K562 (cell line): ENCODE measurements around the gene CYP11A1. TPM values are rescaled to one million over a fixed set of nuclear protein-coding genes. Genes with fewer than 3 reads are reported as not detected.
A peak's percentile ranks its signal among the peaks of the same experiment; 100 is the strongest.

Experiments
- ATAC-seq: fragments of 200-7000 bp; cut with Tn5 transposase; 3 replicates; pipeline ENCODE4 v1.9.1; 2020; ENCODE audit warnings: moderate library complexity
- BruUV-seq: library from RNA; stranded (reverse); fragments of 400-500 nt; replicated peaks from 2 replicates; lab custom pipeline; 2021; lab: Mats Ljungman, UMichigan
- CTCF ChIA-PET: fragments of 300-600 bp; formaldehyde crosslinking; extraction: SDS; loops from one replicate; lab custom pipeline; 2021; ENCODE audit warnings: low intra/inter-chr PET ratio; lab: Yijun Ruan, JAX
- POLR2A ChIA-PET: fragments of 300-600, 350-650 bp; sonication (Branson Sonifier 250); formaldehyde crosslinking; extraction: SDS; loops from one replicate; lab custom pipeline; 2021; ENCODE audit warnings: antibody characterized with exemption, inconsistent platforms; lab: Yijun Ruan, JAX
- DNase-seq, 4 experiments: peaks; one replicate each; pipeline versions ENCODE4 v3.0.0 to v3.0.0-alpha.2; 2011 to 2018; ENCODE audit warnings: low spot score in 3 of 4, mixed read lengths in 3 of 4; ENCODE audit errors: extremely low read depth in 1 of 4
- FAIRE-seq: peaks from 2 replicates; lab custom pipeline; 2011; peaks lifted over from hg19 to GRCh38; lab: Jason Lieb, UNC
- H2AFZ ChIP-seq: 2 replicates; pipeline ENCODE4 v1.6.0; 2011; ENCODE audit warnings: low read depth, low read length, control low read depth, inconsistent platforms
- H3K27ac ChIP-seq: fragments of 200-600 bp; 3 replicates; pipeline ENCODE4 v1.8.0; 2011; ENCODE audit warnings: low read depth, mild to moderate bottlenecking, control low read depth, inconsistent platforms, low read length, moderate library complexity, mixed read lengths; ENCODE audit errors: extremely low read depth
- H3K27me3 ChIP-seq, 2 experiments: fragments of 300-600 bp in 1 of 2; 2 replicates in 1 of 2; 3 replicates in 1 of 2; pipeline versions ENCODE4 v1.6.0 to v1.8.0; 2011; ENCODE audit warnings: inconsistent platforms in 2 of 2, low read length in 2 of 2, mild to moderate bottlenecking in 1 of 2, mixed read lengths in 1 of 2, moderate library complexity in 1 of 2; ENCODE audit not compliant: control insufficient read depth in 2 of 2, insufficient read depth in 2 of 2
- H3K36me3 ChIP-seq: fragments of 300-600 bp; 3 replicates; pipeline ENCODE4 v1.8.0; 2011; ENCODE audit warnings: mild to moderate bottlenecking, low read length, inconsistent platforms; ENCODE audit not compliant: control insufficient read depth, insufficient read depth
- H3K4me1 ChIP-seq, 2 experiments: fragments of 200-600 bp in 1 of 2; replicated peaks in 1 of 2; 2 replicates in 1 of 2; 3 replicates in 1 of 2; pipeline versions ENCODE4 v1.5.1 to v1.8.0; 2011; ENCODE audit warnings: inconsistent platforms in 2 of 2, low read length in 2 of 2, mild to moderate bottlenecking in 1 of 2, mixed read lengths in 1 of 2, moderate library complexity in 1 of 2; ENCODE audit not compliant: control insufficient read depth in 2 of 2, insufficient read depth in 2 of 2
- H3K4me2 ChIP-seq: 2 replicates; pipeline ENCODE4 v1.6.1; 2011; ENCODE audit warnings: low read length, control low read depth, inconsistent platforms, mixed read lengths; ENCODE audit not compliant: insufficient read depth
- H3K4me3 ChIP-seq: fragments of 200-600 bp; sonication (generic), shearing (Covaris generic); 2 replicates; pipeline ENCODE4 v1.5.1; 2016; ENCODE audit warnings: control low read depth, inconsistent platforms
- H3K79me2 ChIP-seq: fragments of 200-600 bp; 3 replicates; pipeline ENCODE4 v1.8.0; 2011; ENCODE audit warnings: low read length, inconsistent platforms; ENCODE audit not compliant: control insufficient read depth, insufficient read depth
- H3K9ac ChIP-seq, 2 experiments: 2 replicates each; pipeline versions ENCODE4 v1.6.0 to v1.6.1; 2011; ENCODE audit warnings: low read depth in 2 of 2, low read length in 2 of 2, control low read depth in 1 of 2, inconsistent platforms in 1 of 2, mild to moderate bottlenecking in 1 of 2, mixed read lengths in 1 of 2; ENCODE audit not compliant: insufficient read depth in 1 of 2
- H3K9me1 ChIP-seq: one replicate; pipeline ENCODE4 v1.6.0; 2011; ENCODE audit warnings: inconsistent platforms, mild to moderate bottlenecking, low read length, moderate library complexity; ENCODE audit not compliant: control insufficient read depth, insufficient read depth
- H3K9me3 ChIP-seq: replicated peaks from 2 replicates; pipeline ENCODE4 v1.5.1; 2011; ENCODE audit warnings: low read depth, low read length, inconsistent platforms; ENCODE audit not compliant: control insufficient read depth, insufficient read depth
- H4K20me1 ChIP-seq: replicated peaks from 2 replicates; pipeline ENCODE4 v1.6.1; 2011; ENCODE audit warnings: low read length, inconsistent platforms, mixed read lengths; ENCODE audit not compliant: control insufficient read depth, insufficient read depth
- BCOR ChIP-seq: fragments of 450-650 bp; IDR thresholded peaks from 2 replicates; pipeline ENCODE4 v1.6.1; 2016
- BRD9 ChIP-seq: fragments of 450-650 bp; IDR thresholded peaks from 2 replicates; pipeline ENCODE4 v1.6.1; 2018; ENCODE audit warnings: low read depth; ENCODE audit not compliant: partially characterized antibody
- CEBPB ChIP-seq: fragments of 450-650 bp; IDR thresholded peaks from 2 replicates; pipeline ENCODE4 v1.6.1; 2016; ENCODE audit warnings: missing genetic modification characterization, missing compliant biosample characterization
- CEBPG ChIP-seq, 3 experiments: fragments of 200-800 bp in 1 of 3; sonication (Bioruptor generic) in 1 of 3; sonication (generic) in 1 of 3; formaldehyde crosslinking in 1 of 3; IDR thresholded peaks in 2 of 3; conservative IDR thresholded peaks in 1 of 3; 2 replicates each; pipeline versions ENCODE4 v1.6.1 to v1.8.0; 2016 to 2022; ENCODE audit warnings: missing compliant biosample characterization in 2 of 3, missing genetic modification characterization in 2 of 3, mild to moderate bottlenecking in 1 of 3, missing genetic modification reagents in 1 of 3
- GATAD2B ChIP-seq: fragments of 450-650 bp; IDR thresholded peaks from 2 replicates; pipeline ENCODE4 v1.6.1; 2017; ENCODE audit warnings: mild to moderate bottlenecking, borderline replicate concordance
- KDM4B ChIP-seq, 2 experiments: fragments of 450-650 bp in 1 of 2; sonication (generic) in 1 of 2; IDR thresholded peaks; 2 replicates each; pipeline ENCODE4 v1.6.1; 2016 to 2017; ENCODE audit warnings: borderline replicate concordance in 2 of 2, antibody characterized with exemption in 1 of 2, low read depth in 1 of 2, mild to moderate bottlenecking in 1 of 2
- MCM7 ChIP-seq, 2 experiments: fragments of 450-650 bp; IDR thresholded peaks; 2 replicates each; pipeline ENCODE4 v1.6.1; 2016 to 2018
- PYGO2 ChIP-seq: fragments of 450-650 bp; IDR thresholded peaks from 2 replicates; pipeline ENCODE4 v1.6.1; 2016; ENCODE audit warnings: mild to moderate bottlenecking, missing genetic modification characterization, moderate library complexity, missing compliant biosample characterization
- RBM25 ChIP-seq: fragments of 200-400 bp; formaldehyde crosslinking; IDR thresholded peaks from 2 replicates; pipeline ENCODE4 v1.6.1; 2018; ENCODE audit warnings: low read length, low read depth, moderate library complexity; ENCODE audit not compliant: severe bottlenecking
- SAP30 ChIP-seq: fragments of 200-600 bp; sonication (generic); IDR thresholded peaks from 2 replicates; pipeline ENCODE4 v1.6.1; 2012; ENCODE audit warnings: borderline replicate concordance, low read depth, mild to moderate bottlenecking, moderate library complexity, low read length, control low read depth, inconsistent platforms; ENCODE audit not compliant: insufficient read depth, poor library complexity, severe bottlenecking
- SMAD3 ChIP-seq: fragments of 450-650 bp; formaldehyde crosslinking; conservative IDR thresholded peaks from 2 replicates; pipeline ENCODE4 v1.4.0; 2020; ENCODE audit warnings: mild to moderate bottlenecking
- ZFP30 ChIP-seq: fragments of 250-450 bp; sonication (Bioruptor Pico); IDR thresholded peaks from 2 replicates; pipeline ENCODE4 v1.8.0; 2022; ENCODE audit warnings: moderate library complexity, mild to moderate bottlenecking, inconsistent platforms, borderline replicate concordance
- ZKSCAN8 ChIP-seq: fragments of 200-800 bp; sonication (Bioruptor generic); IDR thresholded peaks from 2 replicates; pipeline ENCODE4 v1.6.1; 2016; ENCODE audit warnings: missing genetic modification characterization, missing compliant biosample characterization
- ZNF41 ChIP-seq: fragments of 250-450 bp; sonication (Bioruptor Pico); conservative IDR thresholded peaks from 2 replicates; pipeline ENCODE4 v1.4.0; 2020; ENCODE audit warnings: mild to moderate bottlenecking
- ZNF699 ChIP-seq: fragments of 250-450 bp; sonication (Bioruptor Pico); IDR thresholded peaks from 2 replicates; pipeline ENCODE4 v1.8.0; 2021; ENCODE audit warnings: mild to moderate bottlenecking, moderate library complexity; ENCODE audit not compliant: insufficient replicate concordance
- WGBS: fragments of 100-300 bp; shearing (Covaris generic); methylation state at CpG from one replicate; pipeline ENCODE4 v1.1.6; 2016; ENCODE audit warnings: low coverage, mixed read lengths; ENCODE audit not compliant: insufficient coverage; ENCODE audit errors: missing lambda C conversion rate; 5-methylcytosine and 5-hydroxymethylcytosine counted together
- in situ Hi-C: fragments of 300-500 bp; cut with MboI; formaldehyde crosslinking; loops from 4 replicates; pipeline ENCODE4 v1.15.0; 2018; ENCODE audit warnings: inconsistent platforms, mixed read lengths
- intact Hi-C: fragments of 100-400 bp; cut with micrococcal nuclease; formaldehyde crosslinking; loops from 2 replicates; pipeline ENCODE4 v1.14.2; 2022
- polyA plus RNA-seq, 8 experiments: library from polyadenylated mRNA; depleted of rRNA in 4 of 8; stranded (reverse) in 5 of 8; unstranded in 3 of 8; fragments of >200 nt; fragmentation: Nextera tagmentation in 2 of 8; fragmentation: Illumina TruSeq in 1 of 8; extraction: Ambion mirVana in 2 of 8; extraction: Trizol in 1 of 8; gene quantifications; 2 replicates each; pipeline versions ENCODE4 v1.2.1 to v1.2.3, GENCODE V29; 2011 to 2014; ENCODE audit warnings: inconsistent platforms in 1 of 8, missing spikeins in 1 of 8
- total RNA-seq, 7 experiments: library from RNA; depleted of rRNA in 6 of 7; stranded (reverse); fragments of >200 nt in 6 of 7; fragmentation: Illumina TruSeq in 2 of 7; extraction: Trizol in 2 of 7; gene quantifications; 2 replicates each; pipeline versions ENCODE4 v1.2.1 to v1.2.3, GENCODE V29; 2011 to 2021; ENCODE audit warnings: low replicate concordance in 1 of 7
- TF ChIP-seq, protein P1 (sequence below): fragments of 250-450 bp; sonication (Bioruptor Pico); IDR thresholded peaks from 2 replicates; pipeline ENCODE4 v1.5.0; 2020; ENCODE audit warnings: mild to moderate bottlenecking
- TF ChIP-seq, protein P2 (sequence below), 2 experiments: fragments of 250-450 bp in 1 of 2; fragments of 450-650 bp in 1 of 2; sonication (Bioruptor Pico) in 1 of 2; IDR thresholded peaks; 2 replicates each; pipeline versions ENCODE4 v1.6.1 to v1.8.0; 2016 to 2021; ENCODE audit warnings: mild to moderate bottlenecking in 2 of 2, moderate library complexity in 2 of 2, missing compliant biosample characterization in 1 of 2, missing genetic modification characterization in 1 of 2

The CYP11A1 gene
- total and polyA plus RNA-seq, 9 of the 15 experiments (the other 6 are each of a cell fraction or from before 2014, with no cell fraction given): 0.06 to 0.24 (median 0.10) TPM; not detected in 4

DNA sequence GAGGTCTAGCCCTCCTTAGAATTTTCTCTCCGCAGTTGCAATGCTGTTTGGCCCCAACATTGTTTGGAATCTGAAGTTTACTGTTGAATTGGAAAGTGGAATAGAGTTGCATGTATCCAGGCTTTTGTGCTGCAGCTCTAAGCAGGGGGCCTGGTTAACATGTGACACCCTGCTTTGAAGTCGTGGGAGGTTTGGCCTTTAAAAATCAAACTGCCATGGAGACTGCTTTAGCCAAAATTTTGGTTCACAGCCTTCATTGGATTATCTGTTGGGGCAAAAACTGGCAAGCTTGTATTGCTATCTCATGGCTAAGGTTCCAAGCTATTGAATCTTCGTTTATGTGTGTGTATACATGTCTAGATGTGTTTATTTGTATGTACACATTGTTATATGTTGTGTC, 15.8 kb downstream of the CYP11A1 start (continued):
- TF ChIP-seq, protein P1, sequence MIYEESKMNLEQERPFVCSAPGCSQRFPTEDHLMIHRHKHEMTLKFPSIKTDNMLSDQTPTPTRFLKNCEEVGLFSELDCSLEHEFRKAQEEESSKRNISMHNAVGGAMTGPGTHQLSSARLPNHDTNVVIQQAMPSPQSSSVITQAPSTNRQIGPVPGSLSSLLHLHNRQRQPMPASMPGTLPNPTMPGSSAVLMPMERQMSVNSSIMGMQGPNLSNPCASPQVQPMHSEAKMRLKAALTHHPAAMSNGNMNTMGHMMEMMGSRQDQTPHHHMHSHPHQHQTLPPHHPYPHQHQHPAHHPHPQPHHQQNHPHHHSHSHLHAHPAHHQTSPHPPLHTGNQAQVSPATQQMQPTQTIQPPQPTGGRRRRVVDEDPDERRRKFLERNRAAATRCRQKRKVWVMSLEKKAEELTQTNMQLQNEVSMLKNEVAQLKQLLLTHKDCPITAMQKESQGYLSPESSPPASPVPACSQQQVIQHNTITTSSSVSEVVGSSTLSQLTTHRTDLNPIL (CRISPR knock-in tag): no peak
- TF ChIP-seq MCM7 (IDR thresholded peaks at IDR 0.05) (no peak), SAP30 (no peak), ZNF699 (CRISPR knock-in tag) (no peak), BRD9 (no peak), KDM4B (IDR thresholded peaks at IDR 0.05; ENCODE audit: borderline replicate concordance in 2 of 2, low read depth in 1 of 2) (no peak), GATAD2B (no peak)

DNA sequence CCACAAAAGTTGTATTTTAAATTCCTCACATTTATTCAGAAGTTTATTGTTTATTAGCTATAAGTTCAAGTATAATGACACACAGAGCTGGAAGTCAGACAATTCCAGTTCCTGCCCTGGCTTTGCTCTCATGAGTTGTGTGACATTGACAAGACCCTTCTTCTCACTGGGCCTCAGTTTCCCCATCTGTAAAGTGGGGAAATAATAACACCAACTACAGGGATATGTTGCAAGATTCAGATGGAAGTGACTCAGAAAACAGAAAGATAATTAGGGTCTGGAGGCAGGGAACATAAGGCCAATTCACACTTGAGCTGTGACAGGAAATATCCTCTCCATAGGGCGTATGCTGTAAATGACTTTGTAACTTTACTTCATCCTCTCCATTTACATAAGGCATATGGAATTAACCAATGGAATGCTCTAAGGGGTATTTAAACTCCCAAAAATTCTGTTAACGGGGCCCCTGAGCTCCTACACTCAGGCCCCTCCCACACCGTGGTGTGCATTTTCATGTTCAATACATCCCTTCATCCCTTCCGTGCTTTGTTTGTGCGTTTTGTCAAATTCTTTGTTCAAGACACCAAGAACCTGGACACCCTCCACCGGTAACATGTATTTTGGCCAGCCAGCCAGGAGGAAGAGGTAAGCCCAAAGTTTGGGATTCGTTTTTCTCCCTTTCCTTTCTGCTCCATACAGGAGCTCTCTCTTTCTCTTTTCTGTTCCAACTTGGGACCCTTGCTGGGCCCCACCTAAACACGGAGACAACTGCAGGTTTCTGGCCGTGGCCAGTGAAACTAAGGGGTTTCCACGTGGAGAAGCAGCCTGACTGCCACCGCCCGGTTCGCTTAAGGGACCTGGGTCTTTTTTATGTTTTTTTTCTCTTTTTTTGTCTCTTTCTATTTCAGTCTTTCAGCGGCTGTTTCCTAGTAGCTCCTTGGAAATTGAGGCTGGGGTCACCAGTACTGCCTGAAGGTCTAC, 16.9 kb downstream of the CYP11A1 start:
- FAIRE-seq (no peak), DNase-seq (no peak), ATAC-seq (no peak)
- Histone ChIP-seq H3K9me3 (no peaks in the 10 kb centered on the region), H3K4me2 (no peak overlapping the region), H4K20me1 (no peaks in the 10 kb centered on the region), H3K9me1 (no peaks in the 10 kb centered on the region), H3K79me2 (no peaks in the 10 kb centered on the region), H3K4me3 (no peak overlapping the region), H2AFZ (peak overlapping the region; percentile 44), H3K27me3 (peaks cover 6 to 17% of the 10 kb centered on the region in 2 experiments; a peak in 4 of 5 replicates), H3K4me1 (no peaks in the 10 kb centered on the region), H3K36me3 (no peaks in the 10 kb centered on the region), H3K9ac (no peak overlapping the region), H3K27ac (no peak overlapping the region)
- no TSS peak for BruUV-seq
- 5% methylated on average over 12 of the region's 14 CpGs for WGBS
- CTCF ChIA-PET: no interaction called here
- in situ Hi-C loops (no loop called here), intact Hi-C loops (no loop called here)
- POLR2A ChIA-PET: interaction anchor here (0.6 to 1.0 kb wide), 3 partner anchors 10 to 1064 kb away, joined by 3 to 4 read pairs (median 3); no protein-coding TSS in a partner anchor
- TF ChIP-seq BCOR (peak; percentile 50; the same call in 1 of the 2 replicates), PYGO2 (tag) (no peak), RBM25 (peak; percentile 66), ZFP30 (CRISPR knock-in tag) (no peak), CEBPB (tag) (peak; percentile 83), CEBPG (CRISPR knock-in tag; IDR thresholded peaks at IDR 0.05) (no peak), CEBPG (tag; conservative IDR thresholded peaks at IDR 0.05 in 1 of 2, IDR thresholded peaks at IDR 0.05 in 1 of 2) (peak; percentile 26 to 83; a peak in 3 of 4 replicates), SMAD3 (no peak), ZKSCAN8 (no peak), ZNF41 (no peak)
- TF ChIP-seq, protein P2, sequence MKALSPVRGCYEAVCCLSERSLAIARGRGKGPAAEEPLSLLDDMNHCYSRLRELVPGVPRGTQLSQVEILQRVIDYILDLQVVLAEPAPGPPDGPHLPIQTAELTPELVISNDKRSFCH (CRISPR knock-in tag; IDR thresholded peaks at IDR 0.05): no peak
- TF ChIP-seq, protein P2 (tag; IDR thresholded peaks at IDR 0.05): no peak
